Body of pancreas (tissue), 4 donors: ENCODE data around the gene WDFY4.

Source experiments
- CTCF ChIP-seq, 7 experiments: fragments of 450-650 bp in 4 of 7; fragments of 200-600 bp in 3 of 7; sonication (generic) in 3 of 7; IDR thresholded peaks; one replicate each; pipeline ENCODE4 v1.5.1; 2016 to 2019; ENCODE audit warnings: antibody characterized with exemption in 7 of 7
- POLR2A ChIP-seq, 3 donors: fragments of 450-650 bp; IDR thresholded peaks; one replicate each; pipeline ENCODE4 v1.6.1; 2016; ENCODE audit warnings: antibody characterized with exemption in 3 of 3, mild to moderate bottlenecking in 2 of 3

- no peak for TF ChIP-seq CTCF (IDR thresholded peaks at IDR 0.05)
- TF ChIP-seq POLR2A (IDR thresholded peaks at IDR 0.05) = no peak
These were observed 66.3 kb downstream of the WDFY4 start for GRCh38 chr10:48750991-48751390.
